HG02759 (cell line): ENCODE measurements around the gene SNRPA.
"Not testable (repeated sequence)": the region's sequence is repeated elsewhere in the genome, so short reads cannot be mapped to it uniquely, and the experiment has no call there.

Source experiments
- ATAC-seq: cut with Tn5 transposase; IDR thresholded peaks from one replicate; pipeline ENCODE4 v1.9.1; 2021; ENCODE audit warnings: mild to moderate bottlenecking, moderate library complexity; ENCODE audit not compliant: unreplicated experiment

Gene SNRPA

DNA sequence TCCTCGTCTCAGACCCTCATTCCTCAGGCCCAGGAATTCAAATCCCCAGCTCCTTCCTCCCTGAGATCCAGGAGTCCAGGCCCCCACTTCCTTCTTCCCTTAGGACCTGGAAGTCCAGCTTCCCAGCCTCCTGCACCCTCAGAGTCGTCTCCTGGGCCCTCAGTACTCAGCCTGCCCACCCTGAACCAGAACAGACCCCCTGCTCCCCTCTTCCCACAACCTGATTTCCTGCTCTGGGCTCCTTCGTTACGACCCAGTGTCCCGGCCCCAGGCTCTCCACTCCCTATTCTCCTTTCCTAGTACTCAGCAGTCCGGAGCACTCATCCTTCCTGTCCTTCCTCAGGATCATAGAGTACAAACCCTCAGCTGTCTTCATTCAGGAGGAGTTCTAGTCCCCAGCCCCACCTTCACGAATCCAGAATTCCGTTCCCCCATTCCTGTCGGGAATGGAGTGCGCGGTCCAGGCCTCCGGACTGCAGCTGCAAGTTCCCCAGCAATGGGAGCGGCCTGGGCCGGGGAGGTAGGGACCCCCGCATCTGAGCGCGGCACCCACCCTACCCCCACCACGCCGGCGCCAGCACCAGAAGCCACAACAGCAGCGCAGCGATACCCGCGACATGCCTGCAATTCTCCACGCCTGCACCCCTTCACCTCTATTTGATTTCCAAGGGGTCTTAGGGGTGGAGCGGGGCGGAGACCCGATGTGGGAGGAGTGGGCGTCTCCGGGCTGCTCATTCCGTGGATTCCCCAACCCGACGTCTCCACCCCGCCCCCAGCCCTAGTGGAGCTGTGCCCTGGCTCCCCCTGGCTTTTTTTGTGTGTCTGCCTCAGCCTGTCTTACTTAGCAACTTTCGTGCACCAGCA, 60.7 kb downstream of the SNRPA start:
- ATAC-seq: no peak

DNA sequence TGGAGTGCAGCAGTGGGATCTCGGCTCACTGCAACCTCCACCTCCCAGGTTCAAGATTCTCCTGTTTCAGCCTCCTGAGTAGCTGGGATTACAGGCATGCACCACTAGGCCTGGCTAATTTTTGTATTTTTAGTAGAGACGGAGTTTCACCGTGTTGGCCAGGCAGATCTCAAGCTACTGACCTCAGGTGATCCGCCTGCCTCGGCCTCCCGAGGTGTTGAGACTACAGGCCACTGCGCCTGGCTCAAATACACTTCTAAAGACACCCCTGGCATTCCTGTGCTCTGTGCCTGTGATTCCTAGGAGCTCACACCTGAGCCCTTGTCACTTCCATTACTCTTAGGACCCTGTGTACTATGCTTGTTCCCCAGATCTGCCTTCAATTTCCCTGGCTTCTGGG, 61.6 kb downstream of the SNRPA start:
- ATAC-seq: not testable (repeated sequence)

DNA sequence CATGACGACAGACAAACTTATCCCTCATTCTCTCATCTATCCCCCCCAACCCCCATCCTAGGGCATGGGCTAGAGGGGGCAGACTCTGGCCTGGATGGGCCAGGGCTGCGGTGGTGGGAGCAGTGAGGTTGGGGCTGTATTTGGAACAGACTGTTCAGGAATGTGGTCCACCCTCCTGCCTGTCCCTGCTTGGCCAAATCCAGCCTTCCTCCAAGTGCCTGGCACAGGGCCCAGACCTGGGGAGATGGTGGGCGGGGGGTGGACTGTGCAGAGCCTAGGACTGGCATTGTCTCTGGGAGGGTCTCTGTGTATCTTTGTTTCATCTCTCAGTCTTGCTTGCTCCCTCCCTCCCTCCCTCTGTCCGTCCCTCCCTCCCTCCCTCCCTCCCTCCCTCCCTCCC, 62.2 kb downstream of the SNRPA start:
- ATAC-seq: no peak
